SJSA1 (cell line): ENCODE measurements around the gene CCDC54. TPM values are rescaled to one million over a fixed set of nuclear protein-coding genes. Genes with fewer than 3 reads are reported as not detected.

Experiments
- DNase-seq, 2 experiments: peaks; one replicate each; pipeline ENCODE4 v3.0.0-alpha.2; 2015 to 2020; ENCODE audit warnings: low spot score in 2 of 2, low read depth in 1 of 2
- H3K27ac ChIP-seq: fragments of 250-450 bp; sonication (Bioruptor Pico); 2 replicates; pipeline ENCODE4 v1.5.1; 2020; ENCODE audit warnings: mild to moderate bottlenecking, moderate library complexity
- H3K27me3 ChIP-seq: fragments of 250-450 bp; sonication (Bioruptor Pico); replicated peaks from 2 replicates; pipeline ENCODE4 v1.5.1; 2020; ENCODE audit warnings: mild to moderate bottlenecking, moderate library complexity
- H3K36me3 ChIP-seq: fragments of 250-450 bp; sonication (Bioruptor Pico); 2 replicates; pipeline ENCODE4 v1.5.1; 2020; ENCODE audit warnings: mild to moderate bottlenecking
- H3K4me1 ChIP-seq: fragments of 250-450 bp; sonication (Bioruptor Pico); replicated peaks from 2 replicates; pipeline ENCODE4 v1.6.1; 2021; ENCODE audit warnings: mild to moderate bottlenecking
- H3K4me3 ChIP-seq: fragments of 250-450 bp; sonication (Bioruptor Pico); 2 replicates; pipeline ENCODE4 v1.5.1; 2020; ENCODE audit warnings: mild to moderate bottlenecking
- H3K9me3 ChIP-seq: fragments of 250-450 bp; sonication (Bioruptor Pico); replicated peaks from 2 replicates; pipeline ENCODE4 v1.5.1; 2020; ENCODE audit warnings: mild to moderate bottlenecking
- total RNA-seq: library from RNA; depleted of rRNA; stranded (reverse); fragments of >200 nt; shearing (Covaris generic); gene quantifications from 2 replicates; pipeline ENCODE4 v1.2.3, GENCODE V29; 2014; rRNA removed

CCDC54 gene
- total RNA-seq, 1 experiment from 2014 or later, result not detected

DNA sequence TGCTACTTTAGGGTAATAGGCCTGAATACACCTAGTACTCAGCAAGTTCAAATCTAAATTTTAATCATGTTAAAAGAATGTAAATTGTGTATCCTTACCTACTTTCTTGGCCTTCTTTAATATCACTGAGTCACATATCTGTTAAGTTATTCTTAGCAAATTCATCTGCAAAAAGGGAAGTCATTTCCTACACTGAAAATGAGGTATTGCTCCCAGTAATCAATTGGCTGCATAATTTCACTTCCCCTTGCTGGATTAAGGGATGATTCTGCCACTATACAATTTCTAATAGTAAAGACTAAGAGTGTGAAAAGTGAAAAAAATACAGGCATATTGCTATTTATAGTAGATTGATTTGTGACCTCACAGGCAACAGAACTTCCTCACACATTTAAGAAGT lies 47.8 kb downstream of the CCDC54 start:
- no peaks in the 10 kb centered on the region for H3K27me3 ChIP-seq
- peaks cover 14% of the 10 kb centered on the region; the same call in 1 of the 2 replicates for H3K4me1 ChIP-seq
- DNase-seq, result no peak
- no peak overlapping the region for H3K4me3 ChIP-seq
- no peaks in the 10 kb centered on the region for H3K36me3 ChIP-seq
- no peaks in the 10 kb centered on the region for H3K9me3 ChIP-seq
- H3K27ac ChIP-seq, result no peak overlapping the region

DNA sequence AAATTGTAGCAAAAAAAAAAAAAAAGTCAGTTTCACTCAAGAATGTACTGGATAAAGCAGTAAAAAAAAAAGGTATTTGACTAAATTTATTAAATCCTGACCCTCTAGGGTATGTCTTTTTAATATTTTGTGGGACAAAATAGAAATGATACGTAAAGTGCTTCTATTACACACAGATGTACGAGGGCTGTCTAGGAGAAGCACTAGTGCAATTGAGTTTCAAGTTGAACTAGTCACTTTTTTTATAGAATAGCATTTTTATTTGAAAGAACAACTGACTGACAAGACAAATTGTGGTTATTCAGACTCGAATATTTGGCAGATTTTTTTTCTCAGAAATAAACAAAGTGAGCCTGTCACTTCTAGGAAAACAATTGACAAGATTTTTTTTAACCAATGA lies 49.0 kb downstream of the CCDC54 start:
- Histone ChIP-seq H3K9me3 (no peaks in the 10 kb centered on the region), H3K27me3 (no peaks in the 10 kb centered on the region)

More for the DNA sequence above, 49.0 kb downstream of the CCDC54 start:
- Histone ChIP-seq H3K4me3 (no peak overlapping the region), H3K4me1 (peaks cover 19% of the 10 kb centered on the region), H3K36me3 (no peaks in the 10 kb centered on the region), H3K27ac (no peak overlapping the region)
- DNase-seq, result no peak

Other genes starting within 250 kb of the CCDC54 start
- gene BBX, start 145.5 kb downstream of the CCDC54 start, total RNA-seq, result 34.2 and 42.0 TPM in 2 replicates